T-cell (primary cell): ENCODE data around the gene MAP3K14. TPM values are rescaled to one million over a fixed set of nuclear protein-coding genes. Genes with fewer than 3 reads are reported as not detected.
A peak's percentile ranks its signal among the peaks of the same experiment; 100 is the strongest.

Experiments used
- ATAC-seq, 4 experiments: fragments of 200-7000 bp in 3 of 4; fragments of 150-1000 bp in 1 of 4; cut with Tn5 transposase; replicated peaks in 1 of 4; 1 replicate in 3 of 4; 2 replicates in 1 of 4; pipeline ENCODE4 v1.10.0; 2021; ENCODE audit warnings: moderate library complexity in 3 of 4, mild to moderate bottlenecking in 2 of 4, moderate number of reproducible peaks in 1 of 4
- CTCF ChIA-PET, 2 donors: fragments of 300-600 bp; sonication (Branson Sonifier 250); formaldehyde crosslinking; loops; one replicate each; lab custom pipeline; 2022; ENCODE audit warnings: antibody characterized with exemption in 2 of 2; lab: Charles Lee
- POLR2A ChIA-PET, 2 donors: fragments of 300-600 bp; sonication (Branson Sonifier 250); formaldehyde crosslinking; loops; one replicate each; lab custom pipeline; 2022; ENCODE audit warnings: antibody characterized with exemption in 2 of 2; lab: Charles Lee
- DNase-seq, 35 experiments: peaks; one replicate each; pipeline versions ENCODE4 v3.0.0 to v3.0.0-alpha.2; 2013 to 2023
- H3K27ac ChIP-seq: one replicate; pipeline ENCODE4 v1.5.1; 2013; ENCODE audit warnings: low read length
- H3K27me3 ChIP-seq, 2 experiments: replicated peaks in 1 of 2; 1 replicate in 1 of 2; 2 replicates in 1 of 2; pipeline versions ENCODE4 v1.6.1 to v1.7.0; 2013; ENCODE audit warnings: low read length in 1 of 2, mixed read lengths in 1 of 2; ENCODE audit not compliant: control insufficient read depth in 2 of 2, insufficient read depth in 2 of 2; ENCODE audit errors: extremely low read depth in 1 of 2
- H3K36me3 ChIP-seq, 2 donors: 1 replicate in 1 of 2; 2 replicates in 1 of 2; pipeline versions ENCODE4 v1.6.1 to v1.7.0; 2013; ENCODE audit warnings: low read length in 1 of 2; ENCODE audit not compliant: control insufficient read depth in 2 of 2, insufficient read depth in 1 of 2; ENCODE audit errors: extremely low read depth in 1 of 2
- H3K4me1 ChIP-seq, 2 experiments: 1 replicate in 1 of 2; 2 replicates in 1 of 2; pipeline versions ENCODE4 v1.6.1 to v1.7.0; 2013; ENCODE audit warnings: low read length in 2 of 2, mixed read lengths in 1 of 2; ENCODE audit not compliant: insufficient read depth in 2 of 2, control insufficient read depth in 1 of 2; ENCODE audit errors: extremely low read depth in 1 of 2
- H3K4me3 ChIP-seq, 2 donors: 1 replicate in 1 of 2; 2 replicates in 1 of 2; pipeline versions ENCODE4 v1.5.1 to v1.7.0; 2013; ENCODE audit warnings: mild to moderate bottlenecking in 2 of 2, low read length in 1 of 2, moderate library complexity in 1 of 2; ENCODE audit not compliant: control insufficient read depth in 1 of 2; ENCODE audit errors: extremely low read depth in 1 of 2
- H3K9me3 ChIP-seq: 2 replicates; pipeline ENCODE4 v1.7.0; 2013
- H3K27ac Mint-ChIP-seq, 2 donors: one replicate each; pipeline ENCODE4 v1.8.0; 2020 to 2021; ENCODE audit warnings: mild to moderate bottlenecking in 2 of 2, mixed read lengths in 2 of 2
- H3K27me3 Mint-ChIP-seq, 2 donors: one replicate each; pipeline ENCODE4 v1.8.0; 2021 to 2022; ENCODE audit warnings: mixed read lengths in 2 of 2
- H3K36me3 Mint-ChIP-seq: one replicate; pipeline ENCODE4 v1.8.0; 2021; ENCODE audit warnings: mixed read lengths
- H3K4me1 Mint-ChIP-seq, 3 donors: one replicate each; pipeline ENCODE4 v1.8.0; 2020 to 2022; ENCODE audit warnings: mixed read lengths in 3 of 3, mild to moderate bottlenecking in 1 of 3
- H3K4me3 Mint-ChIP-seq, 3 donors: one replicate each; pipeline ENCODE4 v1.8.0; 2020 to 2022; ENCODE audit warnings: mild to moderate bottlenecking in 3 of 3, mixed read lengths in 3 of 3, moderate library complexity in 3 of 3
- H3K9me3 Mint-ChIP-seq, 3 donors: one replicate each; pipeline ENCODE4 v1.8.0; 2020 to 2022; ENCODE audit warnings: mixed read lengths in 3 of 3
- WGBS: methylation state at CpG from one replicate; pipeline ENCODE4 v1.1.5; 2013; ENCODE audit warnings: missing lambda C conversion rate; ENCODE audit not compliant: insufficient coverage; 5-methylcytosine and 5-hydroxymethylcytosine counted together
- total RNA-seq, 35 experiments: library from RNA in 6 of 35; stranded (reverse) in 6 of 35; fragments of 120-200 nt in 1 of 35; gene quantifications; one replicate each; pipeline versions ENCODE4 v1.2.1 to v1.2.4 and lab custom pipeline; 2013 to 2026

The MAP3K14 gene
- total RNA-seq, 5 donors from 2014 or later (not counting 1 experiment from before 2014, with no cell fraction given), result 34.4 to 49.8 (median 42.8) TPM

GRCh38 chr17:45300060-45300751 is 16.6 kb downstream of the MAP3K14 start:
- no peaks in the 10 kb centered on the region for H3K9me3 ChIP-seq
- H3K27ac ChIP-seq, result no peak overlapping the region
- ATAC-seq (peak in 3 of 4 experiments; percentile 32 to 58 (median 58)), DNase-seq (peak in 1 of 35 experiments; percentile 14)
- ChIA-PET CTCF (interaction anchor here in 1 of 2 donors (0.5 kb wide), 1 partner anchor 25 kb away, joined by 3 read pairs; no protein-coding TSS in a partner anchor), POLR2A (no interaction called here)
- H3K4me1 ChIP-seq, result peaks cover 0 to 67% of the 10 kb centered on the region in 2 experiments
- H3K36me3 Mint-ChIP-seq, result peaks cover 18% of the 10 kb centered on the region
- H3K36me3 ChIP-seq, result peaks cover 3 to 29% of the 10 kb centered on the region in 2 donors
- no peak overlapping the region for H3K4me3 ChIP-seq
- no peaks in the 10 kb centered on the region for H3K9me3 Mint-ChIP-seq
- no peak overlapping the region for H3K4me3 Mint-ChIP-seq
- H3K27me3 ChIP-seq, result no peaks in the 10 kb centered on the region
- 71% methylated on average over 6 of the region's 7 CpGs for WGBS
- H3K27ac Mint-ChIP-seq, result peak overlapping the region; percentile 29 to 65
- H3K4me1 Mint-ChIP-seq, result peaks cover 79 to 87% (median 80%) of the 10 kb centered on the region in 3 donors
- H3K27me3 Mint-ChIP-seq, result no peaks in the 10 kb centered on the region

DNA sequence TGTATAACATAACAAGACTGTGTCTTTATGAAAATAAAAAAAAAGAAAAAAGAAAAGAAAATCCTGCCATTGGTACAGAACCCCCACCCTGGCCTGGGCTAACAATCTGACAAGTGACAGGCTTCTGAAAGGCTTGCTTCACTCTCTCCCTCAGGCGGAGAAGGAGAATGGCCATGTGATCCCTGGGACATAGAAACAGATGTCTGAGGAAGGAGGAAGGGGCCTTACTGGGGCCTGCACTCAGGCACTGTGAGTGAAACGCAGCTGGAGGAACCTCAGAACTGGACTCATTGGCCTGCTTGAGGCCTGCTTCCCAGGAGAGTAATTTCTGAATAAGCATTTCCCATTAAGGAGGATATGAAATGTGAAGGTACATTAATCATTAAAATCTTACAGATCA is 17.5 kb downstream of the MAP3K14 start:
- Mint-ChIP-seq H3K27me3 (no peaks in the 10 kb centered on the region), H3K27ac (peak overlapping the region; percentile 41 to 52), H3K9me3 (no peaks in the 10 kb centered on the region), H3K4me1 (peaks cover 79 to 89% (median 79%) of the 10 kb centered on the region in 3 donors), H3K4me3 (no peak overlapping the region), H3K36me3 (peaks cover 13% of the 10 kb centered on the region)
- WGBS, result no CpG with 5 or more reads among the region's 2 CpGs
- H3K27ac ChIP-seq, result no peak overlapping the region
- POLR2A ChIA-PET, result interaction anchor here in 1 of 2 donors (0.6 kb wide), 1 partner anchor 113 kb away, joined by 3 read pairs; no protein-coding TSS in a partner anchor
- H3K4me3 ChIP-seq, result no peak overlapping the region
- no peaks in the 10 kb centered on the region for H3K9me3 ChIP-seq
- DNase-seq (no peak), ATAC-seq (no peak)
- no peaks in the 10 kb centered on the region for H3K27me3 ChIP-seq
- CTCF ChIA-PET, result no interaction called here
- H3K4me1 ChIP-seq, result peaks cover 0 to 70% of the 10 kb centered on the region in 2 experiments
- peaks cover 3 to 29% of the 10 kb centered on the region in 2 donors for H3K36me3 ChIP-seq

- Mint-ChIP-seq H3K36me3 (peaks cover 14% of the 10 kb centered on the region), H3K9me3 (no peaks in the 10 kb centered on the region), H3K27me3 (no peaks in the 10 kb centered on the region), H3K4me1 (peaks cover 81 to 90% (median 82%) of the 10 kb centered on the region in 3 donors), H3K27ac (peak overlapping the region; percentile 41 to 78), H3K4me3 (peak overlapping the region in 1 of 3 donors; percentile 31)
- POLR2A ChIA-PET, result interaction anchor here in 1 of 2 donors (0.6 kb wide), 1 partner anchor 113 kb away, joined by 3 read pairs; no protein-coding TSS in a partner anchor
- CTCF ChIA-PET, result interaction anchor here in 1 of 2 donors (1.2 kb wide), 1 partner anchor 10 kb away, joined by 3 read pairs; no protein-coding TSS in a partner anchor
- DNase-seq (no peak), ATAC-seq (no peak)
- Histone ChIP-seq H3K36me3 (peaks cover 3 to 32% of the 10 kb centered on the region in 2 donors), H3K27me3 (no peaks in the 10 kb centered on the region), H3K4me1 (peaks cover 0 to 74% of the 10 kb centered on the region in 2 experiments), H3K4me3 (no peak overlapping the region), H3K9me3 (no peaks in the 10 kb centered on the region), H3K27ac (no peak overlapping the region)
- 96% methylated on average over 6 of the region's 8 CpGs for WGBS
Measured at GRCh38 chr17:45298546-45299285, 18.1 kb downstream of the MAP3K14 start.

DNA sequence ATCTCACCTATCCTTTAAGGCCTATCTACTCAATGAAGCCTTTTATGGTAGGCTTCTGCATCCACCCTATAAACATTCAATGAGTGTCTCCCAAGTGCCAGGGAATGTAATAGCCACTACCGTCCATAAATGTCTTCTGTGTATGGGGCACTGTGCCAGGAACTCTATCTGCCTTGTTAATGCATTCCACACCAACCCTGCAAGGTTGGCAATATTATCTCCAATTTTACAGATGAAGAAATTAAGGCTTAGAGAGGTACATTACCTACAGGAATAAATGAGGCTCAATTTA is 20.0 kb downstream of the MAP3K14 start:
- DNase-seq, result no peak
- Histone ChIP-seq H3K27ac (no peak overlapping the region), H3K9me3 (no peaks in the 10 kb centered on the region), H3K27me3 (no peaks in the 10 kb centered on the region), H3K36me3 (peaks cover 3 to 41% of the 10 kb centered on the region in 2 donors), H3K4me1 (peaks cover 0 to 74% of the 10 kb centered on the region in 2 experiments), H3K4me3 (no peak overlapping the region)
- Mint-ChIP-seq H3K4me3 (no peak overlapping the region), H3K27ac (peak overlapping the region; percentile 59 to 74), H3K9me3 (no peaks in the 10 kb centered on the region), H3K36me3 (peaks cover 14% of the 10 kb centered on the region), H3K27me3 (no peaks in the 10 kb centered on the region), H3K4me1 (peaks cover 81 to 90% (median 84%) of the 10 kb centered on the region in 3 donors)
- CTCF ChIA-PET, result no interaction called here
- WGBS, result no CpG with 5 or more reads among the region's 1 CpG
- POLR2A ChIA-PET, result no interaction called here
- ATAC-seq, result no peak

DNA sequence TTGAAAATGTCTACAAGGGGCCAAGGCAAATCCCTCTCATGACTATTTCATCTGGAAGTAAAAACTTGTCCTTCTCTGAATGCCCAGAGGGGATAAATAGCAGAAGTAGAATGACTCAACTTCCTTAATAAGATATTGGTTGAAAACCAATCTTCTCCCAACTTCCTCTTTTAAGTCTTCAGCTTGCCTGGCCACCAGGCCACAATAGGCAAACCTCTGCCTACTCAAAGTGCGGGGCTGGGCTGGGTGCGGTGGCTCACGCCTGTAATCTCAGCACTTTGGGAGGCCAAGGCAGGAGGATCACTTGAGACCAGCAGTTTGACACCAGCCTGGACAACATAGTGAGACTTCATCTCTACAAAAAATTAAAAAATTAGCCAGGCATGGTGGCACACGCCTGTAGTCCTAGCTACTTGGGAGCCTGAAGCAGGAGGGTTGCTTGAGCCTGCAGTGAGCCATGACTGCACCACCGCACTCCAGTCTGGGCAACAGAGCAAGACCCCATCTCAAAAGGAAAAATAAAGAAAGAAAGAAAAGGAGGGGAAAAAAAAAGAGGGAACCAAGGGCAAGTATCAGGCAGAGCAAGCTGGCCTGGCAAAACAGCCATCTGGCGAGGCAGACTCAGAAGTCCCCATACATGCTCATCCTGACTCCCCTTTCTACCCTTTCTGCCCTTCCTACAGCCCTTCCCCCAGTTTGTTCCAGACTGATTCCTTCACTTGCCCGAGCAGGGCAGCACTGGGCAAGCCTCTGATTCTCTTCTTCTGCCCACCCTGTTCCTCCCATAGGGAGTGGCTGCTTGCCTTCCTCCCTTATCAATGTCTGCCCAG is 20.6 kb downstream of the MAP3K14 start:
- Histone ChIP-seq H3K27me3 (no peaks in the 10 kb centered on the region), H3K27ac (no peak overlapping the region), H3K36me3 (peaks cover 3 to 41% of the 10 kb centered on the region in 2 donors), H3K9me3 (no peaks in the 10 kb centered on the region), H3K4me1 (peaks cover 0 to 72% of the 10 kb centered on the region in 2 experiments), H3K4me3 (no peak overlapping the region)
- H3K4me1 Mint-ChIP-seq, result peaks cover 81 to 89% (median 82%) of the 10 kb centered on the region in 3 donors
- no peak for DNase-seq
- H3K27ac Mint-ChIP-seq, result peak overlapping the region; percentile 65 to 74
- no peak overlapping the region for H3K4me3 Mint-ChIP-seq
- ATAC-seq, result peak in 2 of 4 experiments; percentile 22 to 29
- peaks cover 14% of the 10 kb centered on the region for H3K36me3 Mint-ChIP-seq
- no peaks in the 10 kb centered on the region for H3K27me3 Mint-ChIP-seq
- no peaks in the 10 kb centered on the region for H3K9me3 Mint-ChIP-seq
- WGBS, result 72% methylated on average over 5 of the region's 7 CpGs
- POLR2A ChIA-PET, result interaction anchor here in 1 of 2 donors (0.7 kb wide), 1 partner anchor 81 kb away, joined by 3 read pairs; no protein-coding TSS in a partner anchor
- CTCF ChIA-PET, result no interaction called here

GRCh38 chr17:45294506-45294905 is 22.3 kb downstream of the MAP3K14 start:
- DNase-seq (no peak), ATAC-seq (no peak)
- no peaks in the 10 kb centered on the region for H3K27me3 Mint-ChIP-seq
- Histone ChIP-seq H3K27ac (no peak overlapping the region), H3K9me3 (no peaks in the 10 kb centered on the region), H3K4me3 (no peak overlapping the region), H3K4me1 (peaks cover 0 to 56% of the 10 kb centered on the region in 2 experiments), H3K36me3 (peaks cover 11 to 57% of the 10 kb centered on the region in 2 donors), H3K27me3 (no peaks in the 10 kb centered on the region)
- H3K4me3 Mint-ChIP-seq, result no peak overlapping the region
- peaks cover 68 to 83% (median 70%) of the 10 kb centered on the region in 3 donors for H3K4me1 Mint-ChIP-seq
- H3K9me3 Mint-ChIP-seq, result no peaks in the 10 kb centered on the region
- POLR2A ChIA-PET, result no interaction called here
- H3K36me3 Mint-ChIP-seq, result peaks cover 21% of the 10 kb centered on the region
- CTCF ChIA-PET, result no interaction called here
- H3K27ac Mint-ChIP-seq, result peak overlapping the region in 1 of 2 donors; percentile 80
- 100% methylated on average over 2 of the region's 3 CpGs for WGBS
